G401 (cell line): ENCODE results near the gene CLEC4D. TPM values are rescaled to one million over a fixed set of nuclear protein-coding genes. Genes with fewer than 3 reads are reported as not detected.
"Not testable (repeated sequence)": the region's sequence is repeated elsewhere in the genome, so short reads cannot be mapped to it uniquely, and the experiment has no call there.

Source experiments
- DNase-seq: peaks from one replicate; pipeline ENCODE4 v3.0.0-alpha.2; 2015; ENCODE audit warnings: low spot score
- in situ Hi-C: cut with HindIII; loops from 2 replicates; pipeline ENCODE4 v1.10.0; 2016; ENCODE audit warnings: low sequenced_read_pairs, mixed read lengths
- total RNA-seq: library from RNA; depleted of rRNA; stranded (reverse); fragments of >200 nt; shearing (Covaris generic); gene quantifications from 2 replicates; pipeline ENCODE4 v1.2.3, GENCODE V29; 2014

Gene CLEC4D
- total RNA-seq, 1 experiment from 2014 or later: not detected

DNA sequence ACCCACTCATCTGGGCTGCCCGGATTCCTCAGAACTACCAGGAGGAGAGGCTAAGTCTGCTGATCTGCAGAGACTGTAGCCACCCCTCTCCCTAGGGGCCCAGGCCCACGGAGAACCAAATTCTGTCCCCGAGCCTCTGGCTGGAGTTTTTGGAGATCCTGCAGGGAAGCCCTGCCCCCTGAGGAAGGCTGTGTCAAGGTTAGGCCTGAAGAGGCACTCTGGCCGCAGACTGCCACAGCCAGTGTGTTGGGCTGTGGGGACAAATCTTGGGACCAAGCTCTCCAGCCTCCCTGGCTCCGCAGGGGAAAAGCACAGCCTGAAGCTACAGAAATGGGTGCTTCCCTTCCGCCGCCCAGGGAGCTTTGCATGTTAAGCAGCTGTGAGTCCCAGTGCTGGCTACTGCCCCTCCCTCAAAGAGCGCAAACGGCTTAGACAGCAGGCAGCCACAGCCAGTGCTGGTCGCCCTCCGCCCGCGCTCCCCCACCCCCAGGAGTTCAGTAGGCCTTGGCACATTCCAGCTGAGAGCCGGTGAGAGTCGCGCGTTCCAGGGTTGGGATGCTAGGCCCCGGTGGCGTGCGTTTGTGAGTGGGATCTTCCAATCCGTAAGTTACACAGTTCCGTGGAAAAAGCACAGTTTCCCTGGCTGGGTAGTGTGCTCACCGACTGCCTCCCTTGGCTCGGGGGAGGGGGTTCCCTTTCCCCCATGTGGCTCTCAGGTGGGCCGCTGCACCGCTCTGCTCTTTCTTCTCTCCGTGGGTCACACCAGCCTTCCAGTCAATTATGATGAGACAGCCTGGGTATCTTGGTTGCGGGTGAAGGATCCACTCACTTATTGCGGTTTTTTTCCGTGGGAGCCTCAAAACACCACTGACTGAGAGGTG lies 14.2 kb downstream of the CLEC4D start:
- in situ Hi-C loops: no loop called here

DNA sequence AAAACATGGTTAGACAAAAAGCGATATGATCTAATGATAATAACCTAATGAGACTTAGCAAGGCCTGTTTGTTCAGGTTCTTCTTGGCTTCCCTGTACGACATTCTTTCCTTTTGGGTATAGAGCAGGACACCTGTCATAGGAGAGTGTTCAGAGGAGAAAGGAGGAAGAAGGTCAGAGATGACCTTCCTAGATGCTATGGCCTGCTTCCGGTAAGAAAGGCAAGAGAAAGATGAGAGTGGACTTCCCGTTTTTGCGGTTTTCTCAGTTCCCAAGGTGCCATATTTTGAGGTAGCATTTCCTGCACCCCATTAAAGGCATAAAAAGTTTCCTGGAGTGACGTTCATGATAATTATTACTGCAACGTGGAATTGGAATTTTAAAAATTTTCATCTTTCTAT lies 18.7 kb downstream of the CLEC4D start:
- in situ Hi-C loops: no loop called here
- DNase-seq: no peak

More for the DNA sequence above, 14.2 kb downstream of the CLEC4D start:
- DNase-seq: no peak

DNA sequence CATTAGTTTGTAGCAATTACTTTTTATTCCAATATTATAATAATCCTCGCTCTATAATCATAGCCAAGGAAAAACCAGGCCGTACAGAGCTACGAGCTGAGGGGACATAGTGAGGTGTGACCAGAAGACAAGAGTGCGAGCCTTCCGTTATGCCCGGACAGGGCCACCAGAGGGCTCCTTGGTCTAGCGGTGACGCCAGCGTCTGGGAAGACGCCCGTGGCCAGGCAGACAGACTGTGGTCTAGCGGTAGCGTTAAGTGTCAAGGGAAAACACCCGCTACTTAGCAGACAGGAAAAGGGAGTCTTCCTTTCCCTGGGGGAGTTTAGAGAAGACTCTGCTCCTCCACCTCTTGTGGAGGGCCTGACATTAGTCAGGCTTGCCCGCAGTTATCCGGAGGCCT lies 24.5 kb downstream of the CLEC4D start:
- in situ Hi-C loops, DNase-seq: not testable (repeated sequence)

DNA sequence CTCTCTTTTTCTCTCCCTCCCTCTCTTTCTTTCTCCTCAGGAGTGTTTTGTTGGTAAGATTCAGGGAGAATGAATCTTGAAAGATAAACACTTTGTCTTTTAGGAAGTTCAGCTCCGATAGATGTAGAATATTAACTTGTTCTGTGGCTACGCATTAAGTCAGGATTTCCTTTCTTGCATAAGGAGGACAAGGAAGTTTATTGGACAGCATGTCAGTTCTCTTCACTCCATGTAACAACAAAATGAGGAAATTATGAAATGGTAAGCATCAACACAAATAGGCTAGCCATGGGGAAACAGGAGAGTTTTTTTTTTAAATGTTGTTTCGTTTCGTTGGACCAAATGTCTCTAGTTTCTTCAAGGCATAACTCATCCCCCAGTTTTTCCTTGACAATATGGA lies 27.5 kb downstream of the CLEC4D start, which contains the start of gene CLEC4E:
TSS of gene CLEC4E (minus strand) at position 75 of the 400 bp plus-strand sequence. CDS start 108 bp downstream, outside the sequence.
- in situ Hi-C loops: not testable (repeated sequence)
- DNase-seq: peak; percentile 2

DNA sequence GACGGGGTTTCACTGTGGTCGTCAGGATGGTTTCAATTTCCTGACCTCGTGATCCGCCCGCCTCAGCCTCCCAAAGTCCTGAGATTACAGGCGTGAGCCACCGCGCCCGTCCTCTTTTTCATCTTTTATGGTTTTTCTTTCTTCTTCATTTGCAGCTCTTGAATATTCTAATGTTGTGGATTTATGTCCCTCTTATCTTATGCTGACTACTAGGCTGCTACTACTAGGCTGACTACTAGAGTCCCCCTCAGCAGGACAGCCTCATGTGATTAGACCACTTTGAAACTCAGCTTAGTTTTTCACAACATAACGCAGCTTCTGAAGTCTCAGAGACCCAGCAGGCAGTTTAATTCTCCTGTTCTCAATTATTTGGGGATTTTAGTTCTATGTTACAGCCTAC lies 28.3 kb downstream of the CLEC4D start:
- in situ Hi-C loops: no loop called here
- DNase-seq: no peak

DNA sequence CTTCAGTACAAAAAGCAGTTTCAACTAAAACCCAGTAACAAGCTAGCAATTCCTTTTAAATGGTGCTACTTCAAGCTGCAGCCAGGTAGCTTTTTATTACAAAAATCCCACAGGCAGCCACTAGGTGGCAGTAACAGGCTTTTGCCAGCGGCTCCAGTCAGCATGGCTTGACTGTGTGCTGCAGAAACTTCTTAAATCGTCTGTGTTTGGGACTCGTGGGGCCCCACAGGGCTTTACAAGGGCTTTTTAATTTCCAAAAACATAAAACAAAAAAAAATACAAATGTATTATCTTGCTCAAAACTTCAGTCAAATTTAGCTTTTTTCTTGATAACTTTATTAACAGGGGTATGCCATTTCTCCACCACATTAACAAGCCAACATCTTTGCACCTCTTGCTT lies 31.0 kb downstream of the CLEC4D start:
- DNase-seq: peak; percentile 72
- in situ Hi-C loops: no loop called here

DNA sequence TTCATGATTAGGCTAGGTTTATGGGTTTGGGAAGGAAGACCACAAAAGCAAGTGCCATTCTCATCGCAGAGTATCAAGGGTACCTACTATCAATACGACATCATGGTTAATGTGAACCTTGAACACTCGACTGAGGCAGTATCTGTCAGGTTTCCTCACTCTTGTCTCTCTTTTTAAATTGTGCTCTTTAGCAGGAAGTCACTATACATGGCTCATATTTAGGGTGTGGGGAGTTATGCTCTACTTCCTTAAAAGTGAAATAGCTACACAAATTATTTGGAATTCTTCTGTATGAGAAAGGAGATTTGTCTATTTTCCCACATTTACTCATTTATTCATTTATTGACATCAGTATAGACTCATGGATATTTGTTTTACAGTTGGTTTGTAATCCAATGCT lies 33.3 kb downstream of the CLEC4D start:
- DNase-seq: no peak
- in situ Hi-C loops: no loop called here

DNA sequence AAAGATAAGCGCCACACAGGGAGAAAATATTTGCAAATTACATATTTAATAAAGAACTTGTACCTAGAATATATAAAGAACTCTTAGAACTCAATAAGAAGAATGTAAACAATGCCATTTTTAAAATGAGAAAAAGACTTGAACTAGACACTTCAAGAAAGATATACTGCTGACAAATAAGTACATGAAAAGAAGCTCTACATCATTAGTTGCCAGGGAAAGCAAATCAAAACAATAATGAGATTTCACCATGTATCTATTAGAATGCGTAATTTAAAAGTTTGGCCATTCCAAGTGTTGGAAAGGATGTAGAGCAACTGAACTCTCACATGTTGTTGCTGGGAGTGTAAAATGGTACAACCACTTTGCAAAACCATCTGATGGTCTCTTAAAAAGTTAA lies 34.3 kb downstream of the CLEC4D start:
- no peak for DNase-seq
- in situ Hi-C loops: no loop called here

DNA sequence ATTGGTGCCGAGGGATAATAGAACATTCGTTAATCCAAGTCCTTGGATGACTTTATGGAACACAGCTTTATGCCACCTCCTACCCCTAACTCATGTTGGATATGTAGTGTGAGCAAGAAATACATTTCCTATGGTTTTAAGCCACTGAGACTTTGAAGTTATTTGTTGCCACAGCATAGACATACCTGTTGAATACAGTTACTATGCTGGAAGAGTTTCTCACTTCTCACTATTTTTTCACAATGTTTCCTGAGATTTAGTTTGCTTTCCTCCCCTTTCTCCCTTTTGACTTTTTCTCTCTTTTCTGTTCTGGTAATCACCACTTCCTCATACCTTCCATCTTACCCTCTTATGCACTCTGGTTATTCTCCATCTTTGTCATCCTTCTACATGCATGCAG lies 34.9 kb downstream of the CLEC4D start:
- no peak for DNase-seq
- in situ Hi-C loops: no loop called here

DNA sequence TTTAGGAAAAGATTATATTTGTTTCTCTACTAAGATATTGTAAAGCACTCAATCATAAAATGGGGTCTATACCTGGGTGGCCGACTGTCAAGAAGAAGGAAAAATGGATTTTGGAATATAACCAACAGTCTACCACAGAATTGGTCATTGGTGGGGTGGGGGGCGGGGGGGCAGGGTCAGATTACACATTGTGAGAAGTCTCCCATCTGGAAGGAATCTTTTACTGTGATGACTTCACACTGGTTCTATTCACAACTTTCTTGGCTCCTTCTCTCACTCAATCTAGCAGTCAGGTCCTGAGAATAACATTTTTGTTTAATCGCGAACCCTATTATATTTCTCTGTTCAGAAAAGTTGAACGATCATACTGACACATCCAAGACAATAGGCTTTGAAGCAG lies 36.1 kb downstream of the CLEC4D start:
- in situ Hi-C loops: no loop called here
- no peak for DNase-seq

DNA sequence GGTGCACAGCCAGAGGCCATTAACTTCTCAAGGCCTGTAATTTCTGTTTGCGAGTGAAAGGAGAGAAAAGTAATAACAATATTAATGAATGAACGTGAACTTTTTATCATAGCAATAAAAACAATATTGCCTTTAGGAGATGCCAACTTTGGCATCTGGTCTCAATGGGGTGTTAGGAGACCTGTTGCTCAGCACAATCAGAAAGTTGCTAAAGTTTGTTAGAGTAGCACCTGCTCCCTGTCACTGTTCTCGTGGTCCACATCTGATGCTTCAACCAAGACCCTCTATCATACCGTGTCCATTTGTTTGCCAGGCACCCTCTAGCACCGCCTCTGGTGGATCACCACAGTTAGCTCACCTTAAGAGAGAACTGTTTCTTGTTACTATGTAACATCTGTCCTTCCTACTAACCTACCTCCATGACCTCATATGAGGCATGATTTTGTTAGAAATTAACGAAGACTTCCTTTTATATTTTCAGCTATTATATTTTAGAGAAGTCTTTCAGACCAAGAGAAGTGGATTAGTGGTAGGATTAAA lies 39.9 kb downstream of the CLEC4D start:
- in situ Hi-C loops: no loop called here
- DNase-seq: no peak

DNA sequence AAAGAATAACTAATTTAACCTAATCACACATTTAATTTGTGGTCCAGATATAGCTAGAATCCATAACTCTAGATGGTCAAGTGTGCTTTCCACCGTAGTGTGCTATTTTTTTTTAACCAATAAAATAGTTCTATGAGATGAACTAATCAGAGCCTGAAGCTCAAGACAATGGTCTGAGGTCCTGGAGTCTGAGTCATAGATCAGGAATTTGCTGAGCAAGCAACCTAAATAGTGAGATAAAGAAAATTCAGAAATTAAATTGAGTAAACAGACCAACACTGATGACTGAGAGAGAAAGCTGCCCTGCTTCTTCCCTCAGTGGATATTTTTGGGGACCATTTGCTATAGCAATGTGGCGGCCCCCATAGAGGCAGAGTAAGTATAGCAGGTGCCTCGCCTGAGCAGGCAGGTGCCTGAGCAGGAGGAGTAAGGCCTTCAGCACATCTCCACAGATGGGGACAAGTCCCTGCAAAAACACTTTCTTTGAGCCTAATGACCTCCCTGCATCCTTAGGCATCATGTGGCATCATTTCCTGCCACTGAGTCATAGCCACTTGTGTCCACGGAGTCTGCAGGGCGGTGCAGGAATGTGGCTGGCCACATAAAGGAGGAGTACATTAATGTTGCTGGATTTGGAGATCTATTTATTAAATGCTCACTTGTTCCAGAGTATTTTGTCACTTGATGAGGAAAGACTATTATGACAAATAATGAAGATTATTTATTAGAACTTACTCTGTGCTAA lies 41.3 kb downstream of the CLEC4D start:
- no peak for DNase-seq
- in situ Hi-C loops: no loop called here

DNA sequence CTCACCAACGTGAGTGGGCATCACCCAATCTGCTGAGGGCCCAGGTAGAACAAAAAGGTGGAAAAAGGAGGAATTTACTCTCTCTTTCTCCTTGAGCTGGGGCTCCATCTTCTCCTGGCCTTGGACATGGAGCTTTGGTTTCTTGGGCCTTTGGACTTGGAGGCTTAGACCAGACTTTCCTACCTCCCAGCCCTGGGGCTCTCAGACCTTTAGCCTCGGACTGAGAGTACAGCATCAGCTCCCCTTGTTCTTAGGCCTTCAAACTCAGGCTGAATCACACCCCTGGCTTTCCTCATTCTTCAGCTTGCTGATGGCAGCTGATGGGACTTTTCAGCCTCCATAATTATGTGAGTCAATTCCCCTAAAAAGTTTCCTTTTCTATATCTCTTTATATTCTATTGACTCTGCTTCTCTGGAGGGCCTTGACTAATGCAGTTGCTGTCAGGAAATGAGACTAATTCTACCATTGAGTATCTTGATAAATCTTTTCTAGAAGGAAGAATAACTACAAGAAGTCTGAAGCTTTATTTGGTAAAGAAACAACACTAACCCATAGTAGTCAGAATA lies 43.3 kb downstream of the CLEC4D start:
- no peak for DNase-seq
- in situ Hi-C loops: no loop called here

DNA sequence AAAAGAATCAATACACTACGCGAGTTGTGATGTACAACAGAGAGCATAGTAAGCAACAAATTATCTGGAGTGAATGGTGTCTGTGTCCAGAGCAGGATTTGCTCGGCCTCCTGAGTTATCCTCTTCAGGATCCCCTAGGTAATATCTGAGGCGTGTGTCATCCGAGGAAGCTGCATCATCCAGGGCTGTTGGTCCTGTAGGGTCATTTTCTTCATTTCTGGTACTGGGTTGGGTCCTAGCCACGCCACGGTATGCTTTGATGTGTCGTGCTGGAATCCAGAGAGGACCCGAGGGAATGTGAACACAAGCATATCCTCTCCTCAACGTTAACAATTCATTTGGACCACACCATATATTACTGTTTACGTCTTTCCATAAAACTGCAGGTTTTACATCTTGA lies 46.4 kb downstream of the CLEC4D start:
- DNase-seq: no peak
- in situ Hi-C loops: no loop called here

DNA sequence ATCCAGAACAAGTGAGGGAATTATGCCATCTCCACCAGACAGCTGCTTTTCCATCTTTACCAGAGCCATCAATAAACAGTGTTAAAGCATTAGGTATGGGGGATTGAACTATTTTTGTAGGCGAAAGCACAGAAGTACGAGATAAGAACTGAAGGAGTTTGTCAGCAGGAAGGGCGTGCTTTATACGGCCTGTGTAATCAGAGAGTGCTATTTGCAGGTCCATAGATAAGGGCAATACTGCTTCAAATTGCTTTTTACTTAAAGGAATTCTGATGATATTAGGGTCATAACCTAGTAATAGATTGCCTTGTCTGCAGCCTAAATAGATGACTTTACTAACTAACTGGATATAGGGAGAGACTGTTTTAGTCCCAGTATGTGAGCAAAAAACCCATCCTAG lies 47.7 kb downstream of the CLEC4D start:
- DNase-seq: no peak
- in situ Hi-C loops: no loop called here

DNA sequence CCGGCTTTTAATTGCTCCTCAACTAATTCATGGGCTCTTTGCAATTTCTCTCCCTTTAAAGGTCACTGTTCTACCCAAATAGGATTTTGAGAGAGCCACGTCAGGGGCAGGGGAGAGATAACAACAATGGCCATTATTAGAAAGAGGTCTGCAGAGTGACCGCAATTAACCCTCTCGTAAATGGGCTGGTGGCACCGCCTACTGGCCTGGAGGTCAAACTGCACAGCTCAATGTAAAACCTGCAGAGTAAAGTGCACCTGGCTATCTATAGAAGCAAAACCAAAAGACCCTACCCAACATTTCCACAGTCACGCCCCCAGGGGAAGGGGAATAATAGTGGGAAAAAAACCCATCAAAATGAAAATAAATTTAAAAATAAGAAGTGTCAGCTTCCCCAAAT lies 49.0 kb downstream of the CLEC4D start:
- no peak for DNase-seq
- in situ Hi-C loops: no loop called here

DNA sequence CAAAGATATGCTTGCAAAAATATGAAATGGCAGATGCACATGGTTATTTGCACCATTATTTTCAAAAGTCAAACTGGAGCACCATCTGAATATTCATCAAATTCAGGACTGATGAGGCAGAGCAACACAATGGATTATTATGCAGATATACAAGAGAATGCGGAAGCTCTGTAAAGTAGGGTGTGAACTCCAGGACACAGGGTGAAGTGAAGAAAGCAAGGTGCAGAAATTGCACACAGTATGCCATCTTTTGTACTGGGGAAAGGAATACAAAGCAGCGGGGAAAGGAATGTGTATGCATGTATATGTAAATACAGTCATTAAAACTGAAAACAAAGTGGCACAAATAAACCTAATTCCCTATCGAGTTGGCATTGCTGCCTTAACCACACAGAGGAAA lies 50.1 kb downstream of the CLEC4D start:
- no peak for DNase-seq
- in situ Hi-C loops: no loop called here

DNA sequence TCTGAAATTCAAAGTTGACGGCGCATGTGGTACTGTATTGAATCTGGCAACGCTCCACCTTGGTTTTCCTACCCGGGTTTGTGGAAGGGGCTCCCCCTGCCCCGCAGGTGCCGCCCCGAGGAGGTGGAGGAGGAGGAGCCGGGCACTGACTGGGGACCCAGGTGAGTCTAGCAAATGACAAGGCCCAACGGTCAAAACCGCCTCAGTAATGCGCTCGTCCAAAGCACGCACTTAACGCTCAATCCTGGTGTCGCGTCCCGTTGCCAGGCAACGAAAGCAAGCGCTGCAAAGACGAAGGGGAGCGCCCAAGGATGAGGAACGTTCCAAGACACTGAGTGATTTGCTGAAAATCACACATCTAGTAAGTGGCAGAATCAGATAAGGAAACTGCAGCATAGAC lies 51.4 kb downstream of the CLEC4D start:
- no peak for DNase-seq
- in situ Hi-C loops: no loop called here

DNA sequence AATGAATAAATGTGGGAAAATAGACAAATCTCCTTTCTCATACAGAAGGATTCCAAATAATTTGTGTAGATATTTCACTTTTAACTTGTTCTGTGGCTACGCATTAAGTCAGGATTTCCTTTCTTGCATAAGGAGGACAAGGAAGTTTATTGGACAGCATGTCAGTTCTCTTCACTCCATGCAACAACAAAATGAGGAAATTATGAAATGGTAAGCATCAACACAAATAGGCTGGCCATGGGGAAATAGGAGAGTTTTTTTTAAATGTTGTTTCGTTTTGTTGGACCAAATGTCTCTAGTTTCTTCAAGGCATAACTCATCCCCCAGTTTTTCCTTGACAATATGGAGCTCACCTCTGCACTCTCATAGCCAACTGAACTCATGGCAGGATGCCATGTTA lies 52.7 kb downstream of the CLEC4D start:
- in situ Hi-C loops, DNase-seq: not testable (repeated sequence)

DNA sequence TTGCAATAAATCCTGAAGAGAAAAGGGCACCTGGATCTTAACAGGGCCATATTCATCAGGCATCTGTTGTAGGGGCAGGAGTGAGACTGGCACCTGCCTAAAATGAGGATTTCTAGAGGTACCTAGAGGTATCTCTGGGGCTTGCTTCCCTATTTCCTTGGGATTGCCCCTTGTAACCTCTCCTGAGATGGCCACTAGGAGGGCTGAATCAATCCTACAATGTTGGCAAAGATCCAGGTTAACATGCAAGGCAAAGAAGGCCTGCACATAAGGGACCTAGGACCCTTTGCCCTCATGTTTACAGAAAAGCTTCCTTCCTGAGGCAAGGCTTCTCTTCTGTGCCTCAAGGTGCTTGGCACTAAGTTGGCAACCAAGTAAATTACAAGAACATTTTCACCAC lies 53.2 kb downstream of the CLEC4D start:
- no peak for DNase-seq
- in situ Hi-C loops: no loop called here
